Stomach (tissue), 4 donors: ENCODE results near the gene MBD6.

ENCODE experiments used
- CTCF ChIP-seq, 7 experiments: fragments of 450-650 bp in 4 of 7; fragments of 200-600 bp in 3 of 7; sonication (generic) in 3 of 7; IDR thresholded peaks; one replicate each; pipeline ENCODE4 v1.5.1; 2016 to 2019; ENCODE audit warnings: antibody characterized with exemption in 7 of 7, control low read depth in 2 of 7, mild to moderate bottlenecking in 1 of 7
- POLR2A ChIP-seq, 4 donors: fragments of 450-650 bp; IDR thresholded peaks; one replicate each; pipeline ENCODE4 v1.6.1; 2016; ENCODE audit warnings: antibody characterized with exemption in 4 of 4, control low read depth in 2 of 4, mild to moderate bottlenecking in 1 of 4, moderate library complexity in 1 of 4

- TF ChIP-seq CTCF (IDR thresholded peaks at IDR 0.05) = no peak
- TF ChIP-seq POLR2A (IDR thresholded peaks at IDR 0.05) = no peak
Observed at GRCh38 chr12:57516617-57517153, 5.9 kb upstream of the MBD6 start.
